ENCODE data around the gene PRICKLE2. TPM values are rescaled to one million over a fixed set of nuclear protein-coding genes. Genes with fewer than 3 reads are reported as not detected.

Gene PRICKLE2
- polyA plus RNA-seq, 1 experiment, result 14.2 TPM

- Histone ChIP-seq H3K9me3 (ENCODE audit: control insufficient read depth, insufficient read depth, low read length) (no peaks in the 10 kb centered on the region), H3K27ac (ENCODE audit: low read depth, low read length) (no peak overlapping the region), H3K27me3 (ENCODE audit: control insufficient read depth, insufficient read depth, low read length) (no peaks in the 10 kb centered on the region), H3K4me3 (ENCODE audit: low read depth, low read length) (no peak overlapping the region)
- ChIA-PET CTCF (no interaction called here), POLR2A (no interaction called here)
- no peak for DNase-seq (ENCODE audit: low read depth, low spot score)
- no peak for TF ChIP-seq CTCF (IDR thresholded peaks at IDR 0.05; ENCODE audit: low read depth, low read length)
Observed at GRCh38 chr3:64174328-64174727, 50.9 kb downstream of the PRICKLE2 start.

GRCh38 chr3:64173563-64173962 lies 51.7 kb downstream of the PRICKLE2 start:
- Histone ChIP-seq H3K4me3 (ENCODE audit: low read depth, low read length) (no peak overlapping the region), H3K27me3 (ENCODE audit: control insufficient read depth, insufficient read depth, low read length) (no peaks in the 10 kb centered on the region), H3K9me3 (ENCODE audit: control insufficient read depth, insufficient read depth, low read length) (no peaks in the 10 kb centered on the region), H3K27ac (ENCODE audit: low read depth, low read length) (no peak overlapping the region)
- no peak for DNase-seq (ENCODE audit: low read depth, low spot score)
- ChIA-PET CTCF (no interaction called here), POLR2A (no interaction called here)
- no peak for TF ChIP-seq CTCF (IDR thresholded peaks at IDR 0.05; ENCODE audit: low read depth, low read length)

GRCh38 chr3:64170270-64170669 lies 55.0 kb downstream of the PRICKLE2 start:
- Histone ChIP-seq H3K9me3 (ENCODE audit: control insufficient read depth, insufficient read depth, low read length) (no peaks in the 10 kb centered on the region), H3K27ac (ENCODE audit: low read depth, low read length) (no peak overlapping the region), H3K27me3 (ENCODE audit: control insufficient read depth, insufficient read depth, low read length) (no peaks in the 10 kb centered on the region), H3K4me3 (ENCODE audit: low read depth, low read length) (no peak overlapping the region)
- POLR2A ChIA-PET, result no interaction called here
- no peak for DNase-seq (ENCODE audit: low read depth, low spot score)
- CTCF ChIA-PET, result interaction anchor here (0.7 to 2.6 kb wide), 5 partner anchors 12 to 314 kb away, joined by 3 to 7 read pairs (median 3); no protein-coding TSS in a partner anchor
- TF ChIP-seq CTCF (IDR thresholded peaks at IDR 0.05; ENCODE audit: low read depth, low read length), result no peak

- no peak overlapping the region for H3K4me3 ChIP-seq (ENCODE audit: low read depth, low read length)
Observed at GRCh38 chr3:64167868-64168267, 57.4 kb downstream of the PRICKLE2 start.

GRCh38 chr3:64167351-64167750 lies 57.9 kb downstream of the PRICKLE2 start:
- H3K27me3 ChIP-seq (ENCODE audit: control insufficient read depth, insufficient read depth, low read length), result no peaks in the 10 kb centered on the region
- CTCF ChIA-PET, result interaction anchor here (0.6 to 1.3 kb wide), 3 partner anchors 52 to 171 kb away, joined by 3 to 6 read pairs (median 3); partner anchors contain the start of gene PRICKLE2
- no peaks in the 10 kb centered on the region for H3K9me3 ChIP-seq (ENCODE audit: control insufficient read depth, insufficient read depth, low read length)
- no peak overlapping the region for H3K4me3 ChIP-seq (ENCODE audit: low read depth, low read length)
- no peak for TF ChIP-seq CTCF (IDR thresholded peaks at IDR 0.05; ENCODE audit: low read depth, low read length)
- no peak for DNase-seq (ENCODE audit: low read depth, low spot score)
- POLR2A ChIA-PET, result no interaction called here
- H3K27ac ChIP-seq (ENCODE audit: low read depth, low read length), result no peak overlapping the region

More at GRCh38 chr3:64167868-64168267, 57.4 kb downstream of the PRICKLE2 start:
- DNase-seq (ENCODE audit: low read depth, low spot score), result no peak
- TF ChIP-seq CTCF (IDR thresholded peaks at IDR 0.05; ENCODE audit: low read depth, low read length), result no peak
- Histone ChIP-seq H3K27me3 (ENCODE audit: control insufficient read depth, insufficient read depth, low read length) (no peaks in the 10 kb centered on the region), H3K27ac (ENCODE audit: low read depth, low read length) (no peak overlapping the region), H3K9me3 (ENCODE audit: control insufficient read depth, insufficient read depth, low read length) (no peaks in the 10 kb centered on the region)
- ChIA-PET POLR2A (no interaction called here), CTCF (interaction anchor here (1.0 to 2.6 kb wide), 3 partner anchors 52 to 317 kb away, joined by 3 to 8 read pairs (median 7); partner anchors contain the start of gene PSMD6)

Data from AG04450 (cell line).